K562 (cell line): ENCODE results near the gene ZNF687. TPM values are rescaled to one million over a fixed set of nuclear protein-coding genes. Genes with fewer than 3 reads are reported as not detected.
A peak's percentile ranks its signal among the peaks of the same experiment; 100 is the strongest.

Experiments used
- CTBP1 ChIP-seq: fragments of 450-650 bp; IDR thresholded peaks from 2 replicates; pipeline ENCODE4 v1.6.1; 2016; ENCODE audit warnings: borderline replicate concordance
- E2F3 ChIP-seq: fragments of 250-450 bp; sonication (Bioruptor Pico); IDR thresholded peaks from 2 replicates; pipeline ENCODE4 v1.4.0; 2020; ENCODE audit warnings: mild to moderate bottlenecking
- FOSL1 ChIP-seq: fragments of 200-800 bp; sonication (Bioruptor generic); conservative IDR thresholded peaks from 2 replicates; pipeline ENCODE4 v1.6.1; 2016; ENCODE audit warnings: missing genetic modification characterization, missing compliant biosample characterization
- HLTF ChIP-seq: fragments of 450-650 bp; IDR thresholded peaks from 2 replicates; pipeline ENCODE4 v1.6.1; 2016
- NR3C1 ChIP-seq: sonication (generic); formaldehyde crosslinking; IDR thresholded peaks from 2 replicates; pipeline ENCODE4 v1.8.1; 2022; ENCODE audit warnings: missing genetic modification reagents
- POLR2AphosphoS2 ChIP-seq: IDR thresholded peaks from 2 replicates; pipeline ENCODE4 v1.6.1; 2012; ENCODE audit warnings: low read length, improper control_type of control experiment
- RREB1 ChIP-seq: fragments of 250-450 bp; sonication (Bioruptor Pico); IDR thresholded peaks from 2 replicates; pipeline ENCODE4 v1.4.0; 2020
- ZMIZ1 ChIP-seq, 2 experiments: fragments of 150-350 bp in 1 of 2; IDR thresholded peaks; 2 replicates each; pipeline ENCODE4 v1.6.1; 2012 to 2016; ENCODE audit warnings: low read depth in 2 of 2, low read length in 2 of 2, mild to moderate bottlenecking in 1 of 2, moderate library complexity in 1 of 2
- ZNF316 ChIP-seq: fragments of 450-650 bp; IDR thresholded peaks from 2 replicates; pipeline ENCODE4 v1.6.1; 2016
- ZNF431 ChIP-seq: sonication (generic); formaldehyde crosslinking; IDR thresholded peaks from 2 replicates; pipeline ENCODE4 v1.8.0; 2022; ENCODE audit warnings: mild to moderate bottlenecking, missing genetic modification reagents
- polyA plus RNA-seq, 8 experiments: library from polyadenylated mRNA; depleted of rRNA in 4 of 8; stranded (reverse) in 5 of 8; unstranded in 3 of 8; fragments of >200 nt; fragmentation: Nextera tagmentation in 2 of 8; fragmentation: Illumina TruSeq in 1 of 8; extraction: Ambion mirVana in 2 of 8; extraction: Trizol in 1 of 8; gene quantifications; 2 replicates each; pipeline versions ENCODE4 v1.2.1 to v1.2.3, GENCODE V29; 2011 to 2014; ENCODE audit warnings: inconsistent platforms in 1 of 8, missing spikeins in 1 of 8
- total RNA-seq, 7 experiments: library from RNA; depleted of rRNA in 6 of 7; stranded (reverse); fragments of >200 nt in 6 of 7; fragmentation: Illumina TruSeq in 2 of 7; extraction: Trizol in 2 of 7; gene quantifications; 2 replicates each; pipeline versions ENCODE4 v1.2.1 to v1.2.3, GENCODE V29; 2011 to 2021; ENCODE audit warnings: low replicate concordance in 1 of 7
- TF ChIP-seq, protein P1 (sequence below): fragments of 450-650 bp; IDR thresholded peaks from 2 replicates; pipeline ENCODE4 v1.6.1; 2016; ENCODE audit warnings: missing biosample characterization, missing genetic modification characterization
- TF ChIP-seq, protein P2 (sequence below): fragments of 250-450 bp; sonication (Bioruptor Pico); IDR thresholded peaks from 2 replicates; pipeline ENCODE4 v1.4.0; 2020; ENCODE audit warnings: mild to moderate bottlenecking
- TF ChIP-seq, protein P3 (sequence below): sonication (generic); formaldehyde crosslinking; IDR thresholded peaks from 2 replicates; pipeline ENCODE4 v1.8.0; 2022; ENCODE audit warnings: mild to moderate bottlenecking, missing genetic modification reagents

Gene ZNF687
- total and polyA plus RNA-seq, 9 of the 15 experiments (the other 6 are each of a cell fraction or from before 2014, with no cell fraction given) = 0.13 to 26.4 (median 10.6) TPM

- TF ChIP-seq, protein P1, sequence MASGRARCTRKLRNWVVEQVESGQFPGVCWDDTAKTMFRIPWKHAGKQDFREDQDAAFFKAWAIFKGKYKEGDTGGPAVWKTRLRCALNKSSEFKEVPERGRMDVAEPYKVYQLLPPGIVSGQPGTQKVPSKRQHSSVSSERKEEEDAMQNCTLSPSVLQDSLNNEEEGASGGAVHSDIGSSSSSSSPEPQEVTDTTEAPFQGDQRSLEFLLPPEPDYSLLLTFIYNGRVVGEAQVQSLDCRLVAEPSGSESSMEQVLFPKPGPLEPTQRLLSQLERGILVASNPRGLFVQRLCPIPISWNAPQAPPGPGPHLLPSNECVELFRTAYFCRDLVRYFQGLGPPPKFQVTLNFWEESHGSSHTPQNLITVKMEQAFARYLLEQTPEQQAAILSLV (tag) = peak; percentile 68; the same call in 1 of the 2 replicates
- TF ChIP-seq FOSL1 (peak; percentile 80), ZNF316 (0 out of 2 replicates have a peak, but pooled peaks have one; percentile 5), HLTF (peak; percentile 71; the same call in 1 of the 2 replicates), CTBP1 (peak; percentile 62), ZNF431 (CRISPR knock-in tag) (peak; percentile 34; the same call in 1 of the 2 replicates), POLR2AphosphoS2 (peak; percentile 86; the same call in 1 of the 2 replicates), ZMIZ1 (IDR thresholded peaks at IDR 0.05; ENCODE audit: low read depth in 2 of 2, low read length in 2 of 2) (0 out of 4 replicates have a peak, but pooled peaks of 1 of the 2 experiments have one; percentile 18), E2F3 (CRISPR knock-in tag) (peak; percentile 97), NR3C1 (CRISPR knock-in tag) (no peak), RREB1 (CRISPR knock-in tag) (0 out of 2 replicates have a peak, but pooled peaks have one; percentile 83)
- TF ChIP-seq, protein P2, sequence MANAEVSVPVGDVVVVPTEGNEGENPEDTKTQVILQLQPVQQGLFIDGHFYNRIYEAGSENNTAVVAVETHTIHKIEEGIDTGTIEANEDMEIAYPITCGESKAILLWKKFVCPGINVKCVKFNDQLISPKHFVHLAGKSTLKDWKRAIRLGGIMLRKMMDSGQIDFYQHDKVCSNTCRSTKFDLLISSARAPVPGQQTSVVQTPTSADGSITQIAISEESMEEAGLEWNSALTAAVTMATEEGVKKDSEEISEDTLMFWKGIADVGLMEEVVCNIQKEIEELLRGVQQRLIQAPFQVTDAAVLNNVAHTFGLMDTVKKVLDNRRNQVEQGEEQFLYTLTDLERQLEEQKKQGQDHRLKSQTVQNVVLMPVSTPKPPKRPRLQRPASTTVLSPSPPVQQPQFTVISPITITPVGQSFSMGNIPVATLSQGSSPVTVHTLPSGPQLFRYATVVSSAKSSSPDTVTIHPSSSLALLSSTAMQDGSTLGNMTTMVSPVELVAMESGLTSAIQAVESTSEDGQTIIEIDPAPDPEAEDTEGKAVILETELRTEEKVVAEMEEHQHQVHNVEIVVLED (CRISPR knock-in tag) = peak; percentile 35; the same call in 1 of the 2 replicates
- TF ChIP-seq, protein P3, sequence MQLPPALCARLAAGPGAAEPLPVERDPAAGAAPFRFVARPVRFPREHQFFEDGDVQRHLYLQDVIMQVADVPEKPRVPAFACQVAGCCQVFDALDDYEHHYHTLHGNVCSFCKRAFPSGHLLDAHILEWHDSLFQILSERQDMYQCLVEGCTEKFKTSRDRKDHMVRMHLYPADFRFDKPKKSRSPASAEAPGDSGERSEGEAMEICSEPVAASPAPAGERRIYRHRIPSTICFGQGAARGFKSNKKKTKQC (CRISPR knock-in tag) = peak; percentile 89
Measured at GRCh38 chr1:151281225-151281968, 702 bp upstream of the ZNF687 start (continued).
